ENCODE measurements around the gene NDFIP1. TPM values are rescaled to one million over a fixed set of nuclear protein-coding genes. Genes with fewer than 3 reads are reported as not detected.
"Not testable (repeated sequence)": the region's sequence is repeated elsewhere in the genome, so short reads cannot be mapped to it uniquely, and the experiment has no call there.

NDFIP1 gene
- total RNA-seq, 1 experiment from 2014 or later, result 37.8 TPM

- no peak for TF ChIP-seq EZH2phosphoT487 (IDR thresholded peaks at IDR 0.05; ENCODE audit: borderline replicate concordance)
- ATAC-seq (no peak), DNase-seq (ENCODE audit: low read depth, low spot score) (no peak)
- H3K4me1 ChIP-seq (ENCODE audit: control insufficient read depth in 1 of 2, insufficient read depth in 2 of 2, low read length in 2 of 2), result no peaks in the 10 kb centered on the region
- intact Hi-C loops (cut with micrococcal nuclease), result no loop called here
- no peaks in the 10 kb centered on the region for H3K36me3 ChIP-seq (ENCODE audit: control insufficient read depth in 1 of 2, insufficient read depth in 2 of 2, low read length in 2 of 2)
- ChIA-PET RAD21 (ENCODE audit: low non-redundant PET in 1 of 2, low total read pairs in 2 of 2, uncharacterized antibody in 2 of 2, unreplicated experiment in 2 of 2) (interaction anchor here in 1 of 2 experiments (0.7 kb wide), 1 partner anchor 90 kb away, joined by 7 read pairs; no protein-coding TSS in a partner anchor), CTCF (no interaction called here), POLR2A (no interaction called here)
- no peaks in the 10 kb centered on the region for H3K9me2 ChIP-seq (ENCODE audit: insufficient read depth)
- H3K9me3 ChIP-seq (ENCODE audit: control insufficient read depth in 1 of 2, insufficient read depth in 1 of 2, low read depth in 1 of 2, low read length in 2 of 2), result no peaks in the 10 kb centered on the region
- H3K27ac ChIP-seq (ENCODE audit: low read depth, low read length), result no peak overlapping the region
- H3K27me3 ChIP-seq (ENCODE audit: insufficient read depth, low read length), result no peaks in the 10 kb centered on the region
- no peak overlapping the region for H3K9ac ChIP-seq (ENCODE audit: low read length)
- H3K4me3 ChIP-seq (replicated peaks in 1 of 2; ENCODE audit: low read depth in 1 of 2, low read length in 2 of 2), result no peak overlapping the region
- no peaks in the 10 kb centered on the region for H4K20me1 ChIP-seq (ENCODE audit: insufficient read depth)
- no peak overlapping the region for H3K4me2 ChIP-seq (ENCODE audit: low read length)
- H2AFZ ChIP-seq (ENCODE audit: low read depth, low read length, poor library complexity, severe bottlenecking), result no peak overlapping the region
- no TSS peak for BruUV-seq (replicated peaks)
- H3K79me2 ChIP-seq (ENCODE audit: insufficient read depth, low read length), result no peaks in the 10 kb centered on the region
Measured at GRCh38 chr5:142186857-142187594, 78.4 kb downstream of the NDFIP1 start.

DNA sequence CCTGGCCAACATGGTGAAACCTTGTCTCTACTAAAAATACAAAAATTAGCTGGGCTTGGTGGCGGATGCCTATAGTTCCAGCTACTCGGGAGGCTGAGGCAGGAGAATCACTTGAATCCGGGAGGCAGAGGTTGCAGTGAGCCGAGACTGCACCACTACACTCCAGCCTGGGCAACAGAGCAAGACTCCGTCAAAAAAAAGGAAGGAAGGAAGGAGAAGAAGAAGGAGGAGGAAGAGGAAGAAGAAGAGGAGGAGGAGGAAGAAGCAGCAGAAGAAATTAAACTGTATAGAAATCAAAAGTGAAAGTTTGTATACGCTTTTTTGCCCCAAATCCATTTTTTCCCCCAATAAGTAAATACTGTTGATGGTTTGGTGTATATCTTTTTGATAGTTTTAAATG lies 80.1 kb downstream of the NDFIP1 start:
- H4K20me1 ChIP-seq (ENCODE audit: insufficient read depth); H3K9me2 ChIP-seq (ENCODE audit: insufficient read depth); H3K36me3 ChIP-seq (ENCODE audit: control insufficient read depth in 1 of 2, insufficient read depth in 2 of 2, low read length in 2 of 2); H3K9ac ChIP-seq (ENCODE audit: low read length); CTCF ChIA-PET; H3K9me3 ChIP-seq (ENCODE audit: control insufficient read depth in 1 of 2, insufficient read depth in 1 of 2, low read depth in 1 of 2, low read length in 2 of 2); H3K79me2 ChIP-seq (ENCODE audit: insufficient read depth, low read length); BruUV-seq (replicated peaks); H3K27ac ChIP-seq (ENCODE audit: low read depth, low read length); H2AFZ ChIP-seq (ENCODE audit: low read depth, low read length, poor library complexity, severe bottlenecking); H3K4me2 ChIP-seq (ENCODE audit: low read length); H3K27me3 ChIP-seq (ENCODE audit: insufficient read depth, low read length); RAD21 ChIA-PET (ENCODE audit: low non-redundant PET in 1 of 2, low total read pairs in 2 of 2, uncharacterized antibody in 2 of 2, unreplicated experiment in 2 of 2); DNase-seq (ENCODE audit: low read depth, low spot score); H3K4me3 ChIP-seq (replicated peaks in 1 of 2; ENCODE audit: low read depth in 1 of 2, low read length in 2 of 2); intact Hi-C loops (cut with micrococcal nuclease); ATAC-seq; POLR2A ChIA-PET; H3K4me1 ChIP-seq (ENCODE audit: control insufficient read depth in 1 of 2, insufficient read depth in 2 of 2, low read length in 2 of 2): not testable (repeated sequence)

- Histone ChIP-seq H3K79me2 (ENCODE audit: insufficient read depth, low read length) (no peaks in the 10 kb centered on the region), H3K9me2 (ENCODE audit: insufficient read depth) (no peaks in the 10 kb centered on the region), H3K36me3 (ENCODE audit: control insufficient read depth in 1 of 2, insufficient read depth in 2 of 2, low read length in 2 of 2) (no peaks in the 10 kb centered on the region), H3K9me3 (ENCODE audit: control insufficient read depth in 1 of 2, insufficient read depth in 1 of 2, low read depth in 1 of 2, low read length in 2 of 2) (no peaks in the 10 kb centered on the region), H3K9ac (ENCODE audit: low read length) (no peak overlapping the region), H3K27me3 (ENCODE audit: insufficient read depth, low read length) (no peaks in the 10 kb centered on the region), H2AFZ (ENCODE audit: low read depth, low read length, poor library complexity, severe bottlenecking) (no peak overlapping the region), H3K4me1 (ENCODE audit: control insufficient read depth in 1 of 2, insufficient read depth in 2 of 2, low read length in 2 of 2) (no peaks in the 10 kb centered on the region), H3K4me2 (ENCODE audit: low read length) (no peak overlapping the region), H3K27ac (ENCODE audit: low read depth, low read length) (no peak overlapping the region), H3K4me3 (replicated peaks in 1 of 2; ENCODE audit: low read depth in 1 of 2, low read length in 2 of 2) (no peak overlapping the region), H4K20me1 (ENCODE audit: insufficient read depth) (no peaks in the 10 kb centered on the region)
- ATAC-seq, result no peak
- ChIA-PET CTCF (no interaction called here), RAD21 (ENCODE audit: low non-redundant PET in 1 of 2, low total read pairs in 2 of 2, uncharacterized antibody in 2 of 2, unreplicated experiment in 2 of 2) (no interaction called here), POLR2A (no interaction called here)
- intact Hi-C loops (cut with micrococcal nuclease), result no loop called here
- BruUV-seq (replicated peaks), result no TSS peak
- no peak for DNase-seq (ENCODE audit: low read depth, low spot score)
- no peak for TF ChIP-seq SRF (IDR thresholded peaks at IDR 0.05; ENCODE audit: low read depth)
- no peak for TF ChIP-seq REST (IDR thresholded peaks at IDR 0.05; ENCODE audit: low read depth)
Measured at GRCh38 chr5:142189813-142190212, 81.2 kb downstream of the NDFIP1 start.

Data from HCT116 (cell line).